Thoracic aorta (tissue), 2 donors: ENCODE data around the gene TNFAIP1. TPM values are rescaled to one million over a fixed set of nuclear protein-coding genes. Genes with fewer than 3 reads are reported as not detected.

Experiments
- ATAC-seq: fragments of 150-250 bp; one replicate; pipeline ENCODE4 v1.8.0; 2017; ENCODE audit warnings: low read depth; ENCODE audit not compliant: insufficient number of reproducible peaks, low FRiP score
- DNase-seq: peaks from one replicate; pipeline ENCODE4 v3.0.0-alpha.2; 2020; ENCODE audit warnings: low spot score
- H3K27ac ChIP-seq, 2 donors: fragments of 200-600 bp; sonication (generic); 1 replicate in 1 of 2; 2 replicates in 1 of 2; pipeline ENCODE4 v1.5.1; 2016; ENCODE audit warnings: mild to moderate bottlenecking in 2 of 2, moderate library complexity in 2 of 2
- H3K27me3 ChIP-seq: fragments of 200-600 bp; sonication (generic); replicated peaks from 2 replicates; pipeline ENCODE4 v1.6.0; 2016; ENCODE audit warnings: mild to moderate bottlenecking; ENCODE audit not compliant: insufficient read depth
- H3K36me3 ChIP-seq: fragments of 200-600 bp; sonication (generic); one replicate; pipeline ENCODE4 v1.5.1; 2016
- H3K4me1 ChIP-seq, 2 donors: fragments of 200-600 bp; sonication (generic); 1 replicate in 1 of 2; 2 replicates in 1 of 2; pipeline versions ENCODE4 v1.5.1 to v1.6.0; 2016; ENCODE audit warnings: low read depth in 2 of 2, mild to moderate bottlenecking in 1 of 2; ENCODE audit not compliant: control insufficient read depth in 1 of 2
- H3K4me3 ChIP-seq: fragments of 200-600 bp; sonication (generic); 2 replicates; pipeline ENCODE4 v1.5.1; 2016; ENCODE audit warnings: mild to moderate bottlenecking
- H3K9me3 ChIP-seq: fragments of 200-600 bp; sonication (generic); 2 replicates; pipeline ENCODE4 v1.5.1; 2016
- total RNA-seq, 2 donors: library from RNA; depleted of rRNA; stranded (reverse); fragments of >200 nt; gene quantifications; one replicate each; pipeline versions ENCODE4 v1.1.0 to v1.2.3, GENCODE V29; 2016
- TF ChIP-seq, protein P1 (sequence below): fragments of 200-600 bp; sonication (generic); IDR thresholded peaks from one replicate; pipeline ENCODE4 v1.5.1; 2019; ENCODE audit warnings: antibody characterized with exemption

TNFAIP1 gene
- total RNA-seq, 2 donors from 2014 or later = 43.3 to 66.1 TPM

DNA sequence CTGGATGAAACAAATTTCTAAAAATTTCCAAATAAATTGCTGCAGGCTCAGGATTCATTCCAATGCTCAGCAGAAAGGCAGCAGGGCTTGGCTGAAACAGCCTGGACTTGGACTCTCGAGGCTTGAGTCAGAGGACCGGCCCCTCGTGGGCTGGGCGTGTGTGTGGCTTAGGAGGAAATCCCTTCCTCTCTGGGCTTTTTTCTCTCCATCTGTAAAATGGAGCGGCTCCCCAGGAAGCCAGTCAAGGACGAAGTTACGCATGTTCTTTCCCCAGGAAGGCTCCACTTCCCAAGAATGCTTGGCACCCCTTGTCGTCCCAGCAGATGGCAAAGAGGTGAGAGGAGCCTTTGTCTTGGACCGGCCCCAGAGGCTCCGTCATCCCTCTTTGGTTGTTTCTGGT is 56.9 kb downstream of the TNFAIP1 start:
- DNase-seq (no peak), ATAC-seq (no peak)
- TF ChIP-seq, protein P1, sequence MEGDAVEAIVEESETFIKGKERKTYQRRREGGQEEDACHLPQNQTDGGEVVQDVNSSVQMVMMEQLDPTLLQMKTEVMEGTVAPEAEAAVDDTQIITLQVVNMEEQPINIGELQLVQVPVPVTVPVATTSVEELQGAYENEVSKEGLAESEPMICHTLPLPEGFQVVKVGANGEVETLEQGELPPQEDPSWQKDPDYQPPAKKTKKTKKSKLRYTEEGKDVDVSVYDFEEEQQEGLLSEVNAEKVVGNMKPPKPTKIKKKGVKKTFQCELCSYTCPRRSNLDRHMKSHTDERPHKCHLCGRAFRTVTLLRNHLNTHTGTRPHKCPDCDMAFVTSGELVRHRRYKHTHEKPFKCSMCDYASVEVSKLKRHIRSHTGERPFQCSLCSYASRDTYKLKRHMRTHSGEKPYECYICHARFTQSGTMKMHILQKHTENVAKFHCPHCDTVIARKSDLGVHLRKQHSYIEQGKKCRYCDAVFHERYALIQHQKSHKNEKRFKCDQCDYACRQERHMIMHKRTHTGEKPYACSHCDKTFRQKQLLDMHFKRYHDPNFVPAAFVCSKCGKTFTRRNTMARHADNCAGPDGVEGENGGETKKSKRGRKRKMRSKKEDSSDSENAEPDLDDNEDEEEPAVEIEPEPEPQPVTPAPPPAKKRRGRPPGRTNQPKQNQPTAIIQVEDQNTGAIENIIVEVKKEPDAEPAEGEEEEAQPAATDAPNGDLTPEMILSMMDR = no peak
- H3K4me3 ChIP-seq = no peak overlapping the region
- H3K9me3 ChIP-seq = no peaks in the 10 kb centered on the region
- H3K27me3 ChIP-seq = no peaks in the 10 kb centered on the region
- no peak overlapping the region for H3K27ac ChIP-seq
- peaks cover 52% of the 10 kb centered on the region for H3K36me3 ChIP-seq
- H3K4me1 ChIP-seq = no peaks in the 10 kb centered on the region

GRCh38 chr17:28394337-28395116 is 59.0 kb downstream of the TNFAIP1 start:
- no peak for ATAC-seq
- no peaks in the 10 kb centered on the region for H3K4me1 ChIP-seq
- H3K27ac ChIP-seq = no peak overlapping the region
- DNase-seq = no peak
- no peak overlapping the region for H3K4me3 ChIP-seq
- H3K36me3 ChIP-seq = peaks cover 41% of the 10 kb centered on the region
- no peaks in the 10 kb centered on the region for H3K27me3 ChIP-seq
- TF ChIP-seq, protein P1 = no peak
- no peaks in the 10 kb centered on the region for H3K9me3 ChIP-seq

GRCh38 chr17:28395426-28395825 is 59.9 kb downstream of the TNFAIP1 start:
- ATAC-seq (no peak), DNase-seq (no peak)
- Histone ChIP-seq H3K9me3 (no peaks in the 10 kb centered on the region), H3K4me1 (no peaks in the 10 kb centered on the region), H3K27me3 (no peaks in the 10 kb centered on the region), H3K27ac (no peak overlapping the region), H3K36me3 (peaks cover 32% of the 10 kb centered on the region), H3K4me3 (no peak overlapping the region)
- TF ChIP-seq, protein P1 = no peak

DNA sequence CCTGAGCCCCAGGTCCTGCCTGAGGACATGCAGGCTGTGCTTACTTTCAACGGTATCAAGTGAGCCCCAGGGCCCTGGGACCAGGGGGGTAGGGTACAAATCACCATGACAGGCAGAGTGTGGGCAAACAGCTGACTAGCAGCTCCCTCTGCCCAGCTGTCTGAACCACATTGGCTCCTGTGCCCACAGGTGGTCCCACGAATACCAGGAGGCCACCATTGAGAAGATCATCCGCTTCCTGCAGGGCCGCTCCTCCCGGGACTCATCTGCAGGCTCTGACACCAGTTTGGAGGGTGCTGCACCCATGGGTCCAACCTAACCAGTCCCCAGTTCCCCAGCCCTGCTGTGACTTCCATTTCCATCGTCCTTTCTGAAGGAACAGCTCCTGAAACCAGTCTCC is 60.4 kb downstream of the TNFAIP1 start:
- Histone ChIP-seq H3K4me1 (no peaks in the 10 kb centered on the region), H3K9me3 (no peaks in the 10 kb centered on the region), H3K4me3 (no peak overlapping the region), H3K27me3 (no peaks in the 10 kb centered on the region), H3K27ac (no peak overlapping the region), H3K36me3 (peaks cover 26% of the 10 kb centered on the region)
- ATAC-seq = no peak
- TF ChIP-seq, protein P1 = no peak
- DNase-seq = no peak

Other genes with a start within 250 kb of the TNFAIP1 start
- 1 to 10 TPM; 1.1 to 5.9 TPM for gene TMEM97, start 16.6 kb upstream of the TNFAIP1 start, total RNA-seq
- gene IFT20, start 289 bp upstream of the TNFAIP1 start, total RNA-seq = 10 to 100 TPM; 37.4 to 38.4 TPM
- 10 to 100 TPM; 54.9 to 68.2 TPM for gene POLDIP2, start 21.8 kb downstream of the TNFAIP1 start, total RNA-seq
- not detected for gene SEBOX, start 29.4 kb downstream of the TNFAIP1 start, total RNA-seq
- gene VTN, start 34.5 kb downstream of the TNFAIP1 start, total RNA-seq = 1 to 10 TPM; 1.1 to 3.1 TPM
- 10 to 100 TPM; 19.5 to 24.1 TPM for gene SARM1, start 35.9 kb downstream of the TNFAIP1 start, total RNA-seq
- 10 to 100 TPM; 11.9 to 29.2 TPM for gene SLC46A1, start 70.5 kb downstream of the TNFAIP1 start, total RNA-seq
- gene SLC13A2, start 137.9 kb downstream of the TNFAIP1 start, total RNA-seq = not detected
- gene FOXN1, start 170.6 kb downstream of the TNFAIP1 start, total RNA-seq = not detected
- gene UNC119, start 216.9 kb downstream of the TNFAIP1 start, total RNA-seq = 10 to 100 TPM; 27.8 to 34.9 TPM
- 10 to 100 TPM; 39.1 to 63.1 TPM for gene PIGS, start 235.8 kb downstream of the TNFAIP1 start, total RNA-seq
- gene ALDOC, start 241.1 kb downstream of the TNFAIP1 start, total RNA-seq = 10 to 100 TPM; 43.3 to 43.7 TPM